ENCODE measurements around the gene GJB5.
"Not testable (repeated sequence)": the region's sequence is repeated elsewhere in the genome, so short reads cannot be mapped to it uniquely, and the experiment has no call there.

Gene GJB5

GRCh38 chr1:34768856-34769255, 14.0 kb downstream of the GJB5 start:
- DNase-seq (ENCODE audit: low read depth, low spot score), result no peak
- H3K4me3 ChIP-seq (ENCODE audit: low read length), result no peak overlapping the region

GRCh38 chr1:34770891-34771504, 16.2 kb downstream of the GJB5 start:
- no peak overlapping the region for H3K4me3 ChIP-seq (ENCODE audit: low read length)
- no peak for DNase-seq (ENCODE audit: low read depth, low spot score)

DNA sequence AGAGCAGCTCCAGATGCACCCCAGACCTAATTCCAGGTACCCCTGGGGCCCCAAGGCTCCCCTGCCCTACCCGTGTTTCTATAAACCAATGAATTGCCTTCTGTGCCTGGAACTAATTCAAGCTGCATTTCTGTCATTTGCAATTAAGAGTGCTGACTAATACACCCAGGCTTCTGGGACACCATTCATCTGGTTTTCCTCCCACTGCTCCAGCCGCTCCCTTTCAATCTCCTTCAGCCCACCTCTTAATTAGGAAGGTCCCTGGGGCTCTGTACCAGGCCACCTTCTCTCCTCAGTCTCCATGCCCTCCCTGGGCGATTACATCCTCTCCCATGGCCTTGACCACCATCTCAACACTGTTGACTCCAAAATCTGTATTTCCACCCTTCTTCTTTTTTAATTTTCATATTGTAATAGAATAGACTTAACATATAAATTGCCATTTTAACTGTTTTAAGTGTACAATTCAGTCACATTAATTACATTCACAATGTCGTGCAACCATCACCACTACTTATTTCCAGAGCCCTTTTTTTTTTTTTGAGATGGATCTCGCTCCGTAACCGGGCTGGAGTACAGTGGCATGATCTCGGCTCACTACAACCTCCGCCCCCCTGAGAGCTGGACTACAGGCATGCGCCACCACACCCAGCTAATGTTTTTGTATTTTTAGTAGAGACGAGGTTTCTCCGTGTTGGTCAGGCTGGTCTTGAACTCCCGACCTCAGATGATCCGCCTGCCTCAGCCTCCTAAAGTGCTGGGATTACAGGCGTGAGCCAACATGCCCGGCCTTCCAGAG, 16.9 kb downstream of the GJB5 start:
- DNase-seq (ENCODE audit: low read depth, low spot score), result no peak
- no peak overlapping the region for H3K4me3 ChIP-seq (ENCODE audit: low read length)

GRCh38 chr1:34773114-34773513, 18.3 kb downstream of the GJB5 start:
- not testable (repeated sequence) for DNase-seq (ENCODE audit: low read depth, low spot score); H3K4me3 ChIP-seq (ENCODE audit: low read length)

DNA sequence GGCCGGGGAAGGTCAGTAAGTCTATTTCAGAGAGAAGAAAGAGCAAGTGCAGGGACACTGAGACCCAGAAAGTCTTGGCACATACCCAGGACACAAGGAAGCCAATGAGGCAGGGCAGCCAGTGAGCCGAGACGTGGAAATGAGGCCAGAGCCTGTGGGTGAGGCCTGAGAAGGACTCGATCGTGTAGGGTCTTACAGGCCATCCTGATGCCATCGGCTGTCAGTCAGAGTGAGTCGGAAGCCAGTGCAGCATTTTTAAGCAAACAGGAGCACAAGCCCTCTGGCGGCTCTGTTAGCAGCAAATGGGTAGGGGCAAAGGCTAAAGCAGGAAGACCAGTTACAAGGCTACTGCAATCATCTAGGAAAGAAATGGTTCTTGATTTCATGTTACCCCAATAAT, 20.1 kb downstream of the GJB5 start:
- DNase-seq (ENCODE audit: low read depth, low spot score), result no peak
- H3K4me3 ChIP-seq (ENCODE audit: low read length), result no peak overlapping the region

DNA sequence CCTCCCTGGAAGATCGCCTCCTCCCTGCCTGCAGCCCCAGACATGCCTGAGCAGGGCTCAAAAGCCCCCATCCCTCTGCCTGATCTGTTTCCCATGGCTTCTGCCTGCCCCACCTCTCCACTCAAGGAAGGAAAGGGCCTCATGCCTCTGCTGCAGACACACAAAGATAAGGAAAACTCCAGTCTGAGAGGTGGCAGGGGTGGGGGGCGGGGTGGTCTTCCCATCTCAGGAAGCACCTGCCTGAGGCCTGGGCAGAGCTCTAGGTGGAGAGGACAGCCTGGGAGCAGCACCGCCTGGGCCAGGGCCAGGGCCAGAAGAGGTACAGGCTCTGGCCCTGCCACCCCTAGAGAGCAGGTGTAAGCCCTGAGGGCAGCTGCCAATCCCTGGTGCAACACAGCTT, 22.1 kb downstream of the GJB5 start:
- no peak for DNase-seq (ENCODE audit: low read depth, low spot score)
- no peak overlapping the region for H3K4me3 ChIP-seq (ENCODE audit: low read length)

- no peak overlapping the region for H3K4me3 ChIP-seq (ENCODE audit: low read length)
- no peak for DNase-seq (ENCODE audit: low read depth, low spot score)
These were observed 22.9 kb downstream of the GJB5 start for GRCh38 chr1:34777519-34778321.

DNA sequence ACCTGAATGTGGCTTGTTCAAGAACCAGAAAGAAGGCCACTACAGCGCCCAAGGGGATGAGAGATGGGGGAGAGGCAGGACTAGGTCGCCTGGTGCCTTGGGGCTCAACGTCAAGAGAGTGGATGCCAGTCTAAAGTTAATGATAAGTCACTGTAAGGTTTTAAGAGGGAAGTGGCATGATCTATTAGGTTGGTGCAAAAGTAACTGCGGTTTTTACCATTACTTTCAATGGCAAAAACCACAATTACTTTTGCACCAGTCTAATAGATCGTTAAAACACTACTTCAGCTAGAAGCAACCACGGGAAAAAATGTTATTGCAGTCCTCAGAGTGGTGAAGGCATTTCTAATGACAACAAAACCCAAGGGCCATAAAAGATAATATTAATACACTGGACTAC, 23.5 kb downstream of the GJB5 start:
- no peak for DNase-seq (ENCODE audit: low read depth, low spot score)
- H3K4me3 ChIP-seq (ENCODE audit: low read length), result no peak overlapping the region

GRCh38 chr1:34779005-34779404, 24.2 kb downstream of the GJB5 start:
- no peak overlapping the region for H3K4me3 ChIP-seq (ENCODE audit: low read length)
- no peak for DNase-seq (ENCODE audit: low read depth, low spot score)

- no peak for DNase-seq (ENCODE audit: low read depth, low spot score)
These were observed 24.7 kb downstream of the GJB5 start for GRCh38 chr1:34779526-34779925.

DNA sequence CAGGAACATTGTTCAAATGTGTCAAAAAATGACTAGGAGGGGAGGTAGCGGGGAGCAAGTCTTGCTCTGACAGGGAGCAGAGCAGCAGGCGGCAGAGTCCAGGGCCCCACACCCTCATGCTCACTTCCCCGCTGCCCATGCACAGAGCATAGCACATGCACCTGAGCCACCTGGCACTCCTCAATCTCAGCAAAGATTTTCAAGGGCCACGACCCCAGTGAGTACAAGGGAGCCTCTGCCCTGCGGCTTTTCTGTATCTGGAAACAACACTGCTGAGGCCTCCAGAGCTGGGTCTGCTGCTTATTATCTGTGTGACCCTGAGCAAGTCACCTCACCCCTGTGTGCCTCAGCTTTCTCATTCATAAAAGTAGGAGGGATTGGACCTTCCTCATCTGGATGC, 25.1 kb downstream of the GJB5 start:
- DNase-seq (ENCODE audit: low read depth, low spot score), result no peak
- H3K4me3 ChIP-seq (ENCODE audit: low read length), result no peak overlapping the region

More at GRCh38 chr1:34779526-34779925, 24.7 kb downstream of the GJB5 start:
- H3K4me3 ChIP-seq (ENCODE audit: low read length), result no peak overlapping the region

- no peak for DNase-seq (ENCODE audit: low read depth, low spot score)
- H3K4me3 ChIP-seq (ENCODE audit: low read length), result no peak overlapping the region
These were observed 25.7 kb downstream of the GJB5 start for GRCh38 chr1:34780528-34780927.

DNA sequence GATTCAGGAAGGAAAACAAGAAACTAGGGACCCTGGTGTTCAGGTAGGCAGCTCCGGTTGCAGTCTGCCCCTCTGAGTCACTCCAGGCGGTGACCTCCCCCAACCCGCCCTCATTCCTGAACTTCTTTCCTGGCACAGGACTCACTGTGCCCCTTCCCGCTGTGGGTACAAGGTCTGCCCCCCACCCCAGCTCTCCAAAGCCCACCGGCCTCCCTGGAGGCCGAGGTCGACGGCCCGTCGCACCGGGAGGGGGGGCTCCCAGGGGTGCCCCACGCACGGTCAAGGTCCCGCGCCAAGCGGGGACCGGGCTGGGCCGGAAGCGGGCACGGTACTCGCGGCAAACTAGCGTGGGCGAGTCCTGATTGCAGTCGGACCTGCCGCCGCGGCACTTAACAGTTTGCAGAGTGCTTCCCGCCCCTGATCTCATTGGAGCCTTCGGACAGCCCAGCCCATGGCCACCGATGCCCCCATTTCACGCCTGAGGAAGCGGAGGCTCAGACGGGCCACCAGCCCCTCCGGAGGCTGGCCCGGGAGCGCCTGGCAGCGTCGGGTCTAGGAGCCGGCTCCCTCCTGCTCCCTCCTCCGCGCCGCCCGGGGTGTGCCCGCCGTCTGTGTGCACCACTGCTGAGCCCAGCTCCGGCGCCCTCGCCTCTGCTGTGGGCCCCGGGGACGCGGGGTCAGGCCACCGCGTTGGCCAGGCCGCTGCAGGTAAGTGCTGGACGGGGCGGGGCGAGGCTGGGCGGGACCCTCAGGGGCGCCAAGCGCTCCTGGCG, 26.4 kb downstream of the GJB5 start, which contains the start of gene GJB3:
Gene GJB3, plus strand, starts transcription at position 144 of the 773 bp plus-strand sequence. CDS start 3,549 bp downstream, outside the sequence.
- H3K4me3 ChIP-seq (ENCODE audit: low read length), result no peak within 1 kb of the TSS
- no peak for DNase-seq (ENCODE audit: low read depth, low spot score)

GRCh38 chr1:34781844-34782391, 27.1 kb downstream of the GJB5 start:
- no peak overlapping the region for H3K4me3 ChIP-seq (ENCODE audit: low read length)
- no peak for DNase-seq (ENCODE audit: low read depth, low spot score)

- no peak overlapping the region for H3K4me3 ChIP-seq (ENCODE audit: low read length)
- DNase-seq (ENCODE audit: low read depth, low spot score), result no peak
These were observed 29.9 kb downstream of the GJB5 start for GRCh38 chr1:34784751-34785221.

DNA sequence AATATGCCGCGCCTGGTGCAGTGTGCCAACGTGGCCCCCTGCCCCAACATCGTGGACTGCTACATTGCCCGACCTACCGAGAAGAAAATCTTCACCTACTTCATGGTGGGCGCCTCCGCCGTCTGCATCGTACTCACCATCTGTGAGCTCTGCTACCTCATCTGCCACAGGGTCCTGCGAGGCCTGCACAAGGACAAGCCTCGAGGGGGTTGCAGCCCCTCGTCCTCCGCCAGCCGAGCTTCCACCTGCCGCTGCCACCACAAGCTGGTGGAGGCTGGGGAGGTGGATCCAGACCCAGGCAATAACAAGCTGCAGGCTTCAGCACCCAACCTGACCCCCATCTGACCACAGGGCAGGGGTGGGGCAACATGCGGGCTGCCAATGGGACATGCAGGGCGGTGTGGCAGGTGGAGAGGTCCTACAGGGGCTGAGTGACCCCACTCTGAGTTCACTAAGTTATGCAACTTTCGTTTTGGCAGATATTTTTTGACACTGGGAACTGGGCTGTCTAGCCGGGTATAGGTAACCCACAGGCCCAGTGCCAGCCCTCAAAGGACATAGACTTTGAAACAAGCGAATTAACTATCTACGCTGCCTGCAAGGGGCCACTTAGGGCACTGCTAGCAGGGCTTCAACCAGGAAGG, 30.5 kb downstream of the GJB5 start:
- no peak overlapping the region for H3K4me3 ChIP-seq (ENCODE audit: low read length)
- no peak for DNase-seq (ENCODE audit: low read depth, low spot score)

DNA sequence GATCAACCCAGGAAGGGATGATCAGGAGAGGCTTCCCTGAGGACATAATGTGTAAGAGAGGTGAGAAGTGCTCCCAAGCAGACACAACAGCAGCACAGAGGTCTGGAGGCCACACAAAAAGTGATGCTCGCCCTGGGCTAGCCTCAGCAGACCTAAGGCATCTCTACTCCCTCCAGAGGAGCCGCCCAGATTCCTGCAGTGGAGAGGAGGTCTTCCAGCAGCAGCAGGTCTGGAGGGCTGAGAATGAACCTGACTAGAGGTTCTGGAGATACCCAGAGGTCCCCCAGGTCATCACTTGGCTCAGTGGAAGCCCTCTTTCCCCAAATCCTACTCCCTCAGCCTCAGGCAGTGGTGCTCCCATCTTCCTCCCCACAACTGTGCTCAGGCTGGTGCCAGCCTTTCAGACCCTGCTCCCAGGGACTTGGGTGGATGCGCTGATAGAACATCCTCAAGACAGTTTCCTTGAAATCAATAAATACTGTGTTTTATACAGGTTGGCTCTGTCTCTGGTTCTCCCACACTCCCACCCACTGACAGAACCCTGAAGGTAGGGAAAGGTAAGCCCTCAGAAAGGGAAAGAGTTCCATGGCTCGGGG, 31.1 kb downstream of the GJB5 start:
- DNase-seq (ENCODE audit: low read depth, low spot score), result no peak
- H3K4me3 ChIP-seq (ENCODE audit: low read length), result no peak overlapping the region

Data from Jurkat, Clone E6-1 (cell line).